ENCODE data around the gene SUGP1. TPM values are rescaled to one million over a fixed set of nuclear protein-coding genes. Genes with fewer than 3 reads are reported as not detected.

SUGP1 gene
- total RNA-seq, 2 experiments from 2014 or later: 65.2 to 71.1 TPM

GRCh38 chr19:19276386-19276785 lies 43.9 kb downstream of the SUGP1 start:
- DNase-seq (no peak), ATAC-seq (no peak)
- CTCF ChIA-PET: no interaction called here
- Mint-ChIP-seq H3K4me1 (no peaks in the 10 kb centered on the region), H3K4me3 (no peak overlapping the region), H3K27me3 (peaks cover 21% of the 10 kb centered on the region), H3K36me3 (peaks cover 4% of the 10 kb centered on the region), H3K27ac (no peak overlapping the region), H3K9me3 (ENCODE audit: low read depth) (no peaks in the 10 kb centered on the region)

DNA sequence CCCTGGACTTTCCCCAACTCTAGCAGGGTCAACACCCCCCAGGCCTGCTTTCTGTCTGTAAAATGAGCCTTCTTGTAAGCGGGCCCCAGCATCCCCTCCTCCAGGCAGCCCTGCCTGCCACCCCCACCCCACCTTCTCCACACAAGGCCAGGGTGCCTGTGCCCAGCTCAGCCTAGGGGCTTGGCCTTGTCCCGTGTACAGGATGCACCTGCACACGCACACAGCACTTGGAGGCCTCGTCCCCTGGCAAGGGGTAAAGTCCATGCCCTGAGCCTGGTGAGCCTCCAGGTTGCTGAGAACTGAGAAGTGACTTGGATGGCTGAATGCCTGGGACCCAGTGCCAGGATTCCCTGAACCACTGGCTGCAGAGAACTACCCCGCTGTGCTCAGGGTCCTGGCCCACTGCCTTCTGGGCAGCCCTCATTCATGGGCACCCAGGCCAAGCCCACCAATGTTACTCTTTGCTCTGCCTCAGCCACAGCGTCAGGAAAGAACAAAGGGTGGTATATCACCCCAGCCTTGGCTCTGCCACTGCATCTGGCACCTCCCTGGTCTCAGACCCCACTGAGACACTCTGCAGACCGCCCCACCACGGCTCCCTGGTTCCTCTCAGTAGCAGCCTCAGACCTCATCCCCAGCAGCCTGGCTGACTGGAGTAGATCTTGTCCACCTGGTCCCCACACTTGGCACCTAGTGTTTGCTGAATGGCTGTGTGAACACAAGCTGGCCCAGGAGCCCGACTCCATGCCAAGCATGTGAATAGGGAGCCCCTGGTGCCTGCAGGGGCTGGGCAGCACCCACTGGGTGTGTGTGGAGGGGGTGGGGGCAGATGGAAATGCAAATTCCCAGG lies 45.4 kb downstream of the SUGP1 start:
- CTCF ChIA-PET: no interaction called here
- no peak overlapping the region for H3K4me3 Mint-ChIP-seq
- no peak for ATAC-seq
- no peak overlapping the region for H3K27ac Mint-ChIP-seq
- H3K36me3 Mint-ChIP-seq: peaks cover 4% of the 10 kb centered on the region
- no peaks in the 10 kb centered on the region for H3K4me1 Mint-ChIP-seq
- DNase-seq: no peak
- peaks cover 27% of the 10 kb centered on the region for H3K27me3 Mint-ChIP-seq
- H3K9me3 Mint-ChIP-seq (ENCODE audit: low read depth): no peaks in the 10 kb centered on the region

- ATAC-seq: no peak
- DNase-seq: no peak
- Mint-ChIP-seq H3K4me3 (no peak overlapping the region), H3K27me3 (peaks cover 27% of the 10 kb centered on the region), H3K4me1 (no peaks in the 10 kb centered on the region), H3K27ac (no peak overlapping the region), H3K36me3 (peaks cover 4% of the 10 kb centered on the region), H3K9me3 (ENCODE audit: low read depth) (no peaks in the 10 kb centered on the region)
- CTCF ChIA-PET: no interaction called here
Measured at GRCh38 chr19:19274146-19274545, 46.2 kb downstream of the SUGP1 start.

DNA sequence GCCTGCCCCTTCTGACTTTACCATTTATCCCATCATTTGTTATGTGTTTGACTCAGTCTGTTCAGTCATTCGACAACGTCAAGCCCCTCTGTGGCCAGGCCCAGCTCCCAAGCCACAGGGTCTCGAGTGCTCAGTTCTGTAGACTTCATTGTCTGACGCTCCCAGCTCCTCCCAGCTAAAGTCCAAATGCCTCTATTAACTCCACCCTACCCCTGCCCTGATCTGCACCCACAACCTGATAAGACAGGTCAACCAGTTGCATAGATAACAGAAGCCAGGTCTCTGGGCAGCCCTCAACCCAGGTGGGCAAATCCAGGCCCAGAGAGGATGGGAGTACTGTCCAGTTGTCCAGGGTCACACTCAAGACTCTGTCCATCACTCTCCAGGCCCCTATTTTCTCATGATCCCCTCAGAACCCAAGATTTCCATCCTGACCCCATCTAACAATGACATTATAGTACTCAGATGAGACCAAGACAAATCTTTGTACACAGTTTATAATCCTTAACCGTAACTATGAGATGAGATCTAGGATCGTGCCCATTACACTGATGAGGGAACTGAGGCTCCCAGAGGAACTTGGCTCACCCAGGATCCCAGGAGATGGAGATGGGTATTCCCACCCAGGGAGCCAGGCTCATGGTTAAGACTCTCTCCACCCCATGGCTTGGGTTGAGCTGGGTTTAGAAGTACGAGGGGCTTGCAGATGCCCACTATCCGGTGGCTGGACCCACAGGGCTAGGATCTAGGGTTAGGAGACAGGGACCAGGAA lies 48.3 kb downstream of the SUGP1 start:
- CTCF ChIA-PET: no interaction called here
- Mint-ChIP-seq H3K27ac (no peak overlapping the region), H3K27me3 (peaks cover 27% of the 10 kb centered on the region), H3K36me3 (peaks cover 4% of the 10 kb centered on the region), H3K9me3 (ENCODE audit: low read depth) (no peaks in the 10 kb centered on the region), H3K4me1 (no peaks in the 10 kb centered on the region), H3K4me3 (no peak overlapping the region)
- ATAC-seq: no peak
- DNase-seq: no peak

DNA sequence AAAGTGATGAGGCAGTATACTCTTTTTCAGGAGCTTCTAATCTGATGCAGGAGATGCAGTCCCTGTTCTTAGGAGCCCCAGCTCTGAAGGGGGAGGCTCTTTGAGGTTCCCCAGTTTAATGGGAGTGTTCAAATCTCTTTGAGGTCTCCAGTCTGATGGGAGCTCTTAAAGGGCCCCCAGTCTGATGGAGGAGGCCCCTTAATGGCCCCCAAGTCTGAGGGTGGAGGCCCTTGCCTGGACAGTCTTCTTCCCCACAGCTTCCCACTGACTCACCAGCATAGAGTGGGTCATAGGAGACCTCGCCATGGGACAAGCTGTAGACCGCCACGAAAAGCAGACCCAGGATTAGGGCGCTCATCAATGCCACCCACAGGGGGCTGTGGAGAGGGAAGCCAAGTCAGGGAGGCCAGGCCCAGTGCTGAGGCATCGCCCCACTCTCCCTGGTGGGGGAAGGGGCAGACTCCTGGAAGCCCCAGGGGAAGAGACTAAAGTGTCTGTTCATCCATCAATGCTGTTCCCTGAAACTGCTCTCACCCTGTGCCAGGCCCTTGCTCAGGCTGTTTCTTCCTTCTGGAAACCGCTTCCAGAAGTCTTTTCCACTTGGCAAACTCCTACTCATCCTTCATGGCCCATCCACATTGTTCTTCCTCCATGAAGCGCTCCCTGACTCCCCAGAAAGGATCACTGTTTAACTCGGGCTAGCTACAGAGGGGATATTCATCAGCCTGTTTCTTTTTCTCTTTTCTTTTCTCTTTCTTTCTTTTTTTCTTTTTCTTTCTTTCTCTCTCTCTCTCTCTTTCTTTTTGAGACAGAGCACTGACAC lies 49.3 kb downstream of the SUGP1 start:
- Mint-ChIP-seq H3K4me3 (no peak overlapping the region), H3K4me1 (no peaks in the 10 kb centered on the region), H3K27ac (no peak overlapping the region), H3K27me3 (peaks cover 27% of the 10 kb centered on the region), H3K36me3 (no peaks in the 10 kb centered on the region), H3K9me3 (ENCODE audit: low read depth) (no peaks in the 10 kb centered on the region)
- CTCF ChIA-PET: no interaction called here
- DNase-seq: no peak
- no peak for ATAC-seq

DNA sequence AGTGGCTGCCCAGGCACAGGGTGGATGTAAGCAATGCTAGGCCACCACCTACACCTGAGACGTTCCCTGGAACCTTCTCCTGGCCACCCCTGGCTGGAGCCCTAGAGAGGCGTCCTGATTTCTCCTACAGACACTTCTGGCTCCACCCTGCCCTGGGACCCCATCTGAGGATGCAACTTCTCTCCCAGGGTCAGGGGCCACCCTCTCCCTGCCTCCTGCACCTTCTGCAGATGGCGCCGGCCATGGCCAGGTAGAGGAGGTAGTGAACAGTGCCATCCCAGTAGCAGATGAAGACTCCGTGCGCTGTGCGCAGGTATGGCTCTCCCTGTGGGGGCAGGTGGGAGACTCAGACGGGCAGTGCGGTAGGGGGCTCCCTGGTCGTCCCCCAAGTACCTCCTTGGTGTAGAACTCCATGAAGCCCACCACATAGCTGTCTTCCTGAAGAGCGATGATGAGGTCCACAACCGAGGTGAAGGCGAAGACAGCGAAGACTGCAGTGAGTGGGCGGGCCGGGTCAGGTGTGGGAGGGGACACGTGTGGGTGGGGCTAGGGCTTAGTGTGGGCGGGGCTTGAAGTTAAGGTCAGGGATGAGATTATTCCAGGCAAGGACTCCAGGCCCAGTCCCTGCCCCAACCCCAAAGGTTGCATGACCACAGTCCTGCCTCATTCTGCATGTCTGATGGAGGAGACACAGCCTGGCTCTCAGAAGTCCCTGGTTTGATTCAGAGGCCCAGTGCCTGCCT lies 50.2 kb downstream of the SUGP1 start:
- peaks cover 27% of the 10 kb centered on the region for H3K27me3 Mint-ChIP-seq
- DNase-seq: no peak
- no peaks in the 10 kb centered on the region for H3K36me3 Mint-ChIP-seq
- no peak for ATAC-seq
- no peak overlapping the region for H3K27ac Mint-ChIP-seq
- H3K4me3 Mint-ChIP-seq: no peak overlapping the region
- H3K4me1 Mint-ChIP-seq: no peaks in the 10 kb centered on the region
- H3K9me3 Mint-ChIP-seq (ENCODE audit: low read depth): no peaks in the 10 kb centered on the region
- CTCF ChIA-PET: no interaction called here

DNA sequence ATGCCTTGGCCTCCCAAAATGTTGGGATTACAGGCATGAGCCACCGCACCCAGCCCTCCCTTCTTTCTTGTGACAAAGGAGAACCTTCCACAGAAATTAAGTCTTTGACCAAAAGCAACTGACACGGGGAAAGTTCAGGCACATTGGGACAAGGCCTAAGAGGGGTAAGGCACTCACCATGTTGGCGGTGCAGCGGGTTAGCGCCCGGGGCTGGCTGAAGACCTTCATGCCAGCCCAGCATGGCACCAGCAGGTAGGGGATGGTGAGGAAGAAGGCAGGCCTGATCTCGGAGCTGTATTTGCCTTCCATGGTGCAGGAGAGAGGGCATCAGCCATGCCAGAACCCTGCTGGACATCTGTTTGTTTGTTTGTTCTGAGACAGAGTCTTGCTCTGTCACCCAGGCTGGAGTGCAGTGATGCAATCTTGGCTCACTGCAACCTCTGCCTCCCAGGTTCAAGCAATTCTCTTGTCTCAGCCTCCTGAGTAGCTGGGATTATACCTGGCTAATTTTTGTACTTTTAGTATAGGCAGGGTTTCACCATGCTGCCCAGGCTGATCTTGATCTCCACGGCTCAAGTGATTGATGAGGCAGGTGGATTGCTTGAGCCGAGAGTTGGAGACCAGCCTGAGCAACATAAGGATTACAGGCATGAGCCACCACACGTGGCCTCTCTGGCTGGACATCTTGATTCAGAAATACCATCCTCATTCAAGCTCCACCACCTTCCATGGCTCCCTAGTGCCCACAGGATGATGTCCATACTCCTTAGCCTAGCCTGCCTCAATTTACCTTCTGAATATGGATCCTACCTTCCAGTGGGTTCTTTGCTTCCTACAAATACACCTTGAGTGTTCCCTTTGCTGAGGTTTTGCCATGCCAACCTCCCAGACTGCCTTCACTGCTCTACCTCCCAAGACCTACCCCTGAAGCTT lies 51.6 kb downstream of the SUGP1 start:
- Mint-ChIP-seq H3K4me1 (no peaks in the 10 kb centered on the region), H3K4me3 (no peak overlapping the region), H3K27me3 (peaks cover 27% of the 10 kb centered on the region), H3K9me3 (ENCODE audit: low read depth) (no peaks in the 10 kb centered on the region), H3K27ac (peak overlapping the region; percentile 7), H3K36me3 (no peaks in the 10 kb centered on the region)
- ATAC-seq: no peak
- CTCF ChIA-PET: no interaction called here
- DNase-seq: no peak

GRCh38 chr19:19267305-19267704 lies 53.0 kb downstream of the SUGP1 start:
- CTCF ChIA-PET: no interaction called here
- DNase-seq (no peak), ATAC-seq (no peak)
- H3K9me3 Mint-ChIP-seq (ENCODE audit: low read depth): no peaks in the 10 kb centered on the region
- H3K4me3 Mint-ChIP-seq: no peak overlapping the region
- H3K4me1 Mint-ChIP-seq: no peaks in the 10 kb centered on the region
- H3K36me3 Mint-ChIP-seq: no peaks in the 10 kb centered on the region
- peaks cover 30% of the 10 kb centered on the region for H3K27me3 Mint-ChIP-seq
- no peak overlapping the region for H3K27ac Mint-ChIP-seq

- no peaks in the 10 kb centered on the region for H3K36me3 Mint-ChIP-seq
- no peaks in the 10 kb centered on the region for H3K4me1 Mint-ChIP-seq
- no peak overlapping the region for H3K27ac Mint-ChIP-seq
- H3K4me3 Mint-ChIP-seq: no peak overlapping the region
- DNase-seq (no peak), ATAC-seq (no peak)
- H3K9me3 Mint-ChIP-seq (ENCODE audit: low read depth): no peaks in the 10 kb centered on the region
- CTCF ChIA-PET: no interaction called here
- H3K27me3 Mint-ChIP-seq: peaks cover 38% of the 10 kb centered on the region
Measured at GRCh38 chr19:19263886-19264487, 56.3 kb downstream of the SUGP1 start.

DNA sequence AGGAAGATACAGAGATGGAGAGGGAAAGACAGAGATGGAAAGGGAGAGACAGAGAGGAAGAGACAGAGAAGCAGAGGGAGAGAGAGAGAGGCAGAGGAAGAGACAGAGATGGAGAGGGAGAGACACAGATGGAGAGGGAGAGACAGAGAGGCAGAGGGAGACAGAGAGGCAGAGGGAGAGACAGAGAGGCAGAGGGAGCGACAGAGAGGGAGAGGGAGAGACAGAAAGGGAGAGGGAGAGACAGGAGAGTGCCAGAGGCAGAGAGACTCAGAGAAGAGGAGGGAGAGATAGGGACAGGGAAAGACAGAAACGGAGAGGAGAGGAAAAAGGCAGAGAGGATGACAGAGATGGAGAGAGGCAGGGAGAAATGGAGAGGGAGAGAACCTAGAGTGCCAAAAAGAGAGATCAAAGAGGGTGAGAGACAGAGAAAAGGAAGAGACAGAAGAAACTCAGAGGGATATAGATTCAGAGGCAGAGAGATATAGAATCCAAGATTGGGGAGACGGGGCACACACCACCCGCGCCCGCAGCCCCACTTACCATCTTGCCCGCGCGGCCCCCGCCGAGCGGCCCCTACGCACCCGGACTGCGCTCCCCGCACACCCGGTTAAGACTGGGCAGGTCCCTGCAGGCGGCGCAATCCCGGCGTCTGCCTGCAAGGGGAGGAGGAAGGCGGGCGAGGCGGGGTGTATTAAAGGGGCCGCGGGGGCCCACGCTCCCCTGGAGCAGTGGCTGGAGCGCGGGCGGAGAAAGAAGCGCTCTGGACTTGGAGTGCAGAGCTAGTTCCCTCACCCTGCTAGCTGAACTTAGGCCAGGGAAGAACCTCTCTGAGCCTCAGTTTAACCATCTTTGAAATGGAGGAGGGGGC lies 57.9 kb downstream of the SUGP1 start:
- ATAC-seq: no peak
- no peak overlapping the region for H3K4me3 Mint-ChIP-seq
- peaks cover 38% of the 10 kb centered on the region for H3K27me3 Mint-ChIP-seq
- no peaks in the 10 kb centered on the region for H3K36me3 Mint-ChIP-seq
- H3K9me3 Mint-ChIP-seq (ENCODE audit: low read depth): no peaks in the 10 kb centered on the region
- DNase-seq: no peak
- no peaks in the 10 kb centered on the region for H3K4me1 Mint-ChIP-seq
- no peak overlapping the region for H3K27ac Mint-ChIP-seq
- CTCF ChIA-PET: no interaction called here

GRCh38 chr19:19261350-19262189 lies 58.7 kb downstream of the SUGP1 start:
- Mint-ChIP-seq H3K27me3 (peaks cover 42% of the 10 kb centered on the region), H3K27ac (no peak overlapping the region), H3K4me3 (no peak overlapping the region), H3K4me1 (no peaks in the 10 kb centered on the region), H3K36me3 (no peaks in the 10 kb centered on the region), H3K9me3 (ENCODE audit: low read depth) (no peaks in the 10 kb centered on the region)
- ATAC-seq (no peak), DNase-seq (no peak)
- CTCF ChIA-PET: no interaction called here

Data from activated CD8-positive, alpha-beta memory T cell treated with anti-CD3 and anti-CD28 coated beads, Interleukin-2, amount 10 ng/mL, durations not matched to agents 7 days and 5 days (primary cell).